PC-3 (cell line): ENCODE measurements around the gene RFXANK. TPM values are rescaled to one million over a fixed set of nuclear protein-coding genes. Genes with fewer than 3 reads are reported as not detected.

Experiments
- ATAC-seq: fragments of 200-7000 bp; cut with Tn5 transposase; 2 replicates; pipeline ENCODE4 v1.9.1; 2020; ENCODE audit warnings: mild to moderate bottlenecking, moderate library complexity
- Bru-seq: library from RNA; stranded (reverse); fragments of 400-500 nt; gene quantifications from one replicate; lab custom pipeline; 2021; lab: Mats Ljungman, UMichigan
- BruChase-seq, 2 experiments: library from RNA; stranded (reverse); fragments of 400-500 nt; gene quantifications; one replicate each; lab custom pipeline; 2021; lab: Mats Ljungman, UMichigan
- BruUV-seq: library from RNA; stranded (reverse); fragments of 400-500 nt; replicated peaks from 2 replicates; lab custom pipeline; 2021; lab: Mats Ljungman, UMichigan
- CTCF ChIA-PET: fragments of 300-600 bp; sonication (Branson Sonifier 250); formaldehyde crosslinking; loops from one replicate; lab custom pipeline; 2022; ENCODE audit warnings: antibody characterized with exemption; lab: Charles Lee
- POLR2A ChIA-PET: fragments of 300-600 bp; sonication (Branson Sonifier 250); formaldehyde crosslinking; loops from one replicate; lab custom pipeline; 2022; ENCODE audit warnings: antibody characterized with exemption; ENCODE audit not compliant: unreplicated experiment; lab: Charles Lee
- DNase-seq: peaks from one replicate; pipeline ENCODE4 v3.0.0-alpha.2; 2015
- H2AFZ ChIP-seq: fragments of 300-600 bp; sonication (generic); 2 replicates; pipeline ENCODE4 v1.6.0; 2016; ENCODE audit warnings: antibody characterized with exemption, low read length
- H3F3A ChIP-seq: fragments of 300-600 bp; sonication (generic); one replicate; pipeline ENCODE4 v1.6.0; 2017; ENCODE audit warnings: antibody characterized with exemption, low read length, control low read depth, mild to moderate bottlenecking; ENCODE audit not compliant: unreplicated experiment
- H3K27ac ChIP-seq: fragments of 300-600 bp; sonication (generic); 2 replicates; pipeline ENCODE4 v1.5.1; 2016; ENCODE audit warnings: mild to moderate bottlenecking, low read length
- H3K27me3 ChIP-seq: fragments of 300-600 bp; sonication (generic); 2 replicates; pipeline ENCODE4 v1.6.1; 2016; ENCODE audit warnings: low read length, mixed read lengths
- H3K36me3 ChIP-seq: fragments of 300-600 bp; sonication (generic); 2 replicates; pipeline ENCODE4 v1.6.1; 2016; ENCODE audit warnings: low read depth, mixed run types, low read length, mixed read lengths
- H3K4me1 ChIP-seq: fragments of 300-600 bp; sonication (generic); 2 replicates; pipeline ENCODE4 v1.5.1; 2016; ENCODE audit warnings: low read length; ENCODE audit not compliant: insufficient read depth
- H3K4me2 ChIP-seq: fragments of 300-600 bp; sonication (generic); 2 replicates; pipeline ENCODE4 v1.6.0; 2016; ENCODE audit warnings: low read length
- H3K4me3 ChIP-seq: fragments of 300-600 bp; sonication (generic); 2 replicates; pipeline ENCODE4 v1.5.1; 2016; ENCODE audit warnings: mild to moderate bottlenecking, low read length, mixed read lengths
- H3K79me2 ChIP-seq: fragments of 300-600 bp; sonication (generic); 2 replicates; pipeline ENCODE4 v1.6.1; 2017; ENCODE audit warnings: low read length, mixed read lengths
- H3K9ac ChIP-seq: fragments of 300-600 bp; sonication (generic); 2 replicates; pipeline ENCODE4 v1.6.0; 2016; ENCODE audit warnings: mild to moderate bottlenecking, low read length
- H3K9me2 ChIP-seq: fragments of 300-600 bp; sonication (generic); replicated peaks from 2 replicates; pipeline ENCODE4 v1.6.1; 2016; ENCODE audit warnings: mixed run types, low read length, mixed read lengths
- H3K9me3 ChIP-seq: fragments of 300-600 bp; sonication (generic); 2 replicates; pipeline ENCODE4 v1.6.1; 2016; ENCODE audit warnings: low read length, mixed read lengths
- H4K20me1 ChIP-seq: fragments of 300-600 bp; sonication (generic); 2 replicates; pipeline ENCODE4 v1.6.1; 2016; ENCODE audit warnings: low read length, mixed read lengths
- EZH2 ChIP-seq: fragments of 300-600 bp; sonication (generic); IDR thresholded peaks from one replicate; pipeline ENCODE4 v1.6.1; 2017; ENCODE audit warnings: antibody characterized with exemption, mild to moderate bottlenecking, low read length; ENCODE audit not compliant: unreplicated experiment
- EZH2phosphoT487 ChIP-seq: fragments of 300-600 bp; sonication (generic); IDR thresholded peaks from 2 replicates; pipeline ENCODE4 v1.6.1; 2018; ENCODE audit warnings: mild to moderate bottlenecking, antibody characterized with exemption, low read length, borderline replicate concordance
- intact Hi-C: fragments of 100-400 bp; cut with micrococcal nuclease; formaldehyde crosslinking; loops from 2 replicates; pipeline ENCODE4 v1.9.0; 2023
- long read RNA-seq: library from polyadenylated mRNA; unstranded; transcript quantifications from one replicate; pipeline ENCODE4 v2.0.0, GENCODE V29; 2021; ENCODE audit not compliant: unreplicated experiment
- total RNA-seq: library from RNA; depleted of rRNA; stranded (reverse); fragments of >200 nt; gene quantifications from 2 replicates; pipeline ENCODE4 v1.2.3, GENCODE V29; 2014; rRNA removed
- TF ChIP-seq, protein P1 (sequence below): fragments of 300-600 bp; sonication (generic); conservative IDR thresholded peaks from 2 replicates; pipeline ENCODE4 v1.5.1; 2017; ENCODE audit warnings: antibody characterized with exemption, low read depth, mild to moderate bottlenecking, low read length

RFXANK gene
- 88.5 and 104 TPM in 2 replicates for total RNA-seq
- Bru-seq, nascent RNA, result percentile 62 among the genes with signal in this experiment
- BruChase-seq, experiment 1, labeled RNA remaining after a 6-hour chase, result percentile 73 among the genes with signal in this experiment
- BruChase-seq, experiment 2, labeled RNA remaining after a 2-hour chase, result percentile 69 among the genes with signal in this experiment
- long read RNA-seq, transcript RFXANK-203 (9 exons, 1,212 nt), result major isoform, 16 of 68 reads
- long read RNA-seq, partial matches to known transcripts, result 29 of 68 reads
- long read RNA-seq, other reads (novel, unspliced or antisense), result 21 of 68 reads

DNA sequence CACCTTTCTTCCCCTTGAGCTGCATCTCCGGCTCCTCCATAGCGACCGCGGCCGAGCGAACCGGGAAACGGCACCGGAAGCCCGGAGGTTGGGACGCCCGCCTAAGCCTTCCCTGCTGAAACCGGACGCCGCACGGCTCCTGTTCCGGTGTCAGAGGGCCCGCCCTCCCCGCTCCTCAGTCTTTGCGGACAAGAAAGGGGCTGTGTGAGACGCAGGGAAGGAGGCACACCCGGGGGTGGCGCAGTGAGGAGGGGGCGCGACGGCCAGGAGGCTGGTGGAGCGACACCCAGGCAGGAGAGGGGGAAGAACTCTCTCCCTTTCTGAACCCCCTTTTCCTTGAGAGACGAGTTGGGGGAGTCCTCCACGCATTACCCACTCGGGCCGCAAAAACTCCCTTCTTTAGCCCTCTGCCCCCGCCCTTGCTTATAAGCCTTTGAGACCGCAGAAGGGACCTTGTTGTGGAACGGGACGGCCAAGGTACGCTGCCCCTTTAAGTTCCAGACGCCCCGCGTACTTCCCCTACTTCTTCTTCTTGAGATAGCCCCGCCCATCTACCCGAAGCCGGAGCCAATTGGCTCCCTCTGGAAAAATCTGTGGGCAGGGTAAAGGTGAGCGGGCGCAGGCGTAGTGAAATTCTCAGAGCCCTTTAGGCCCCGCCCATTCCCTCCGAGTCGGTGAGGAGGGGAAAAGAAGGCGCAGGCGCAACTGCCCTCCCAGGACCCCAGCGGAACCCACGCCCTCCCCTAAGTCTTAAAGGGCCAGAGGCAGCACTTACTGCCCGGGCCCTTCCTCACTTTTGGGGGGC lies at the start of gene RFXANK, which contains the start of gene BORCS8:
RFXANK (plus strand) TSS at position 181 of the 805 bp plus-strand sequence. CDS start 1,689 bp downstream, outside the sequence.
BORCS8 (minus strand) TSS at position 75 of the 805 bp plus-strand sequence; CDS start at position 40, 35 bp downstream.
- CTCF ChIA-PET, result interaction anchor here (0.6 kb wide), 1 partner anchor 25 kb away, joined by 9 read pairs; no protein-coding TSS in a partner anchor
- intact Hi-C loops, result loop anchor here (1.0 kb wide), 1 partner anchor 11 kb away; the partner anchor contains the start of gene NR2C2AP

GRCh38 chr19:19142347-19142746 lies 49.7 kb upstream of the RFXANK start:
- TF ChIP-seq, protein P1, sequence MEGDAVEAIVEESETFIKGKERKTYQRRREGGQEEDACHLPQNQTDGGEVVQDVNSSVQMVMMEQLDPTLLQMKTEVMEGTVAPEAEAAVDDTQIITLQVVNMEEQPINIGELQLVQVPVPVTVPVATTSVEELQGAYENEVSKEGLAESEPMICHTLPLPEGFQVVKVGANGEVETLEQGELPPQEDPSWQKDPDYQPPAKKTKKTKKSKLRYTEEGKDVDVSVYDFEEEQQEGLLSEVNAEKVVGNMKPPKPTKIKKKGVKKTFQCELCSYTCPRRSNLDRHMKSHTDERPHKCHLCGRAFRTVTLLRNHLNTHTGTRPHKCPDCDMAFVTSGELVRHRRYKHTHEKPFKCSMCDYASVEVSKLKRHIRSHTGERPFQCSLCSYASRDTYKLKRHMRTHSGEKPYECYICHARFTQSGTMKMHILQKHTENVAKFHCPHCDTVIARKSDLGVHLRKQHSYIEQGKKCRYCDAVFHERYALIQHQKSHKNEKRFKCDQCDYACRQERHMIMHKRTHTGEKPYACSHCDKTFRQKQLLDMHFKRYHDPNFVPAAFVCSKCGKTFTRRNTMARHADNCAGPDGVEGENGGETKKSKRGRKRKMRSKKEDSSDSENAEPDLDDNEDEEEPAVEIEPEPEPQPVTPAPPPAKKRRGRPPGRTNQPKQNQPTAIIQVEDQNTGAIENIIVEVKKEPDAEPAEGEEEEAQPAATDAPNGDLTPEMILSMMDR, result no peak
- TF ChIP-seq EZH2phosphoT487 (no peak), EZH2 (no peak)
- CTCF ChIA-PET, result no interaction called here
- Histone ChIP-seq H2AFZ (no peak overlapping the region), H3K9ac (no peak overlapping the region), H3K9me3 (no peaks in the 10 kb centered on the region), H3K36me3 (no peaks in the 10 kb centered on the region; the same call in 1 of the 2 replicates), H3F3A (no peaks in the 10 kb centered on the region), H3K79me2 (peaks cover 8% of the 10 kb centered on the region), H3K9me2 (no peaks in the 10 kb centered on the region), H3K27ac (no peak overlapping the region), H3K4me2 (no peak overlapping the region), H3K4me1 (peaks cover 6% of the 10 kb centered on the region; the same call in 1 of the 2 replicates), H4K20me1 (no peaks in the 10 kb centered on the region), H3K4me3 (no peak overlapping the region), H3K27me3 (no peaks in the 10 kb centered on the region)
- DNase-seq, result no peak
- BruUV-seq, result no TSS peak
- ATAC-seq, result no peak
- POLR2A ChIA-PET, result no interaction called here
- intact Hi-C loops, result no loop called here

More for the DNA sequence above, at the start of gene RFXANK, which contains the start of gene BORCS8:
- no TSS peak for BruUV-seq
- H4K20me1 ChIP-seq, result no peaks in the 10 kb centered on the region
- H3K9me3 ChIP-seq, result no peaks in the 10 kb centered on the region
- no peaks in the 10 kb centered on the region for H3F3A ChIP-seq
- H3K4me1 ChIP-seq, result peaks cover 3% of the 10 kb centered on the region; the same call in 1 of the 2 replicates
- peaks cover 6% of the 10 kb centered on the region; the same call in 1 of the 2 replicates for H3K36me3 ChIP-seq
- peak within 1 kb of the TSS; percentile 98 for H3K4me3 ChIP-seq
- ATAC-seq (peak; percentile 95), DNase-seq (peak; percentile 99)
- H3K4me2 ChIP-seq, result peak within 1 kb of the TSS; percentile 99
- H2AFZ ChIP-seq, result peak within 1 kb of the TSS; percentile 99
- H3K27ac ChIP-seq, result peak within 1 kb of the TSS; percentile 88
- no peaks in the 10 kb centered on the region for H3K9me2 ChIP-seq
- H3K9ac ChIP-seq, result peak within 1 kb of the TSS; percentile 98
- H3K27me3 ChIP-seq, result no peaks in the 10 kb centered on the region
- H3K79me2 ChIP-seq, result peaks cover 48% of the 10 kb centered on the region
- TF ChIP-seq EZH2phosphoT487, result no peak
- TF ChIP-seq, protein P1, result no peak
- no peak for TF ChIP-seq EZH2
- POLR2A ChIA-PET, result no interaction called here
